Uterus (tissue), 4 donors: Measurements from ENCODE around the gene SULF2. TPM values are rescaled to one million over a fixed set of nuclear protein-coding genes. Genes with fewer than 3 reads are reported as not detected.

Experiments used
- DNase-seq, 2 donors: peaks; one replicate each; pipeline ENCODE4 v3.0.0-alpha.2; 2019 to 2020
- H3K27ac ChIP-seq, 2 donors: fragments of 200-600 bp; sonication (generic); 1 replicate in 1 of 2; 2 replicates in 1 of 2; pipeline ENCODE4 v1.5.1; 2016 to 2018
- H3K27me3 ChIP-seq, 2 donors: fragments of 200-600 bp; sonication (generic); one replicate each; pipeline ENCODE4 v1.5.1; 2018 to 2019; ENCODE audit warnings: control low read depth in 1 of 2
- H3K36me3 ChIP-seq, 2 donors: fragments of 200-600 bp; sonication (generic); one replicate each; pipeline ENCODE4 v1.5.1; 2019; ENCODE audit warnings: control low read depth in 1 of 2
- H3K4me1 ChIP-seq, 2 donors: fragments of 200-600 bp; sonication (generic); one replicate each; pipeline ENCODE4 v1.5.1; 2018 to 2019; ENCODE audit warnings: control low read depth in 1 of 2
- H3K4me3 ChIP-seq, 2 donors: fragments of 200-600 bp; sonication (generic); 1 replicate in 1 of 2; 2 replicates in 1 of 2; pipeline ENCODE4 v1.5.1; 2018 to 2019; ENCODE audit warnings: mild to moderate bottlenecking in 1 of 2
- H3K9me3 ChIP-seq, 2 donors: fragments of 200-600 bp; sonication (generic); one replicate each; pipeline ENCODE4 v1.5.1; 2019; ENCODE audit warnings: control low read depth in 1 of 2
- POLR2A ChIP-seq, 2 donors: fragments of 450-650 bp; IDR thresholded peaks; one replicate each; pipeline ENCODE4 v1.6.1; 2016; ENCODE audit warnings: antibody characterized with exemption in 2 of 2, mild to moderate bottlenecking in 1 of 2, moderate library complexity in 1 of 2
- intact Hi-C: fragments of 100-400 bp; cut with DNase I; formaldehyde crosslinking; loops from one replicate; pipeline ENCODE4 v1.15.1; 2023; ENCODE audit warnings: low total_unique reads
- total RNA-seq, 4 donors: library from RNA; depleted of rRNA in 3 of 4; stranded (reverse); fragments of >200 nt in 3 of 4; gene quantifications; one replicate each; pipeline versions ENCODE4 v1.1.0 to v1.2.4, GENCODE V29; 2014 to 2023
- TF ChIP-seq, protein P1 (sequence below), 4 experiments: fragments of 200-600 bp in 2 of 4; fragments of 450-650 bp in 2 of 4; sonication (generic) in 2 of 4; IDR thresholded peaks; one replicate each; pipeline ENCODE4 v1.5.1; 2016 to 2019; ENCODE audit warnings: antibody characterized with exemption in 4 of 4, mild to moderate bottlenecking in 2 of 4, moderate library complexity in 1 of 4
- donor health status: DM: yes; HTN: yes; CAD: no.

The SULF2 gene
- total RNA-seq, 4 donors from 2014 or later: 95.9 to 558 (median 213) TPM

DNA sequence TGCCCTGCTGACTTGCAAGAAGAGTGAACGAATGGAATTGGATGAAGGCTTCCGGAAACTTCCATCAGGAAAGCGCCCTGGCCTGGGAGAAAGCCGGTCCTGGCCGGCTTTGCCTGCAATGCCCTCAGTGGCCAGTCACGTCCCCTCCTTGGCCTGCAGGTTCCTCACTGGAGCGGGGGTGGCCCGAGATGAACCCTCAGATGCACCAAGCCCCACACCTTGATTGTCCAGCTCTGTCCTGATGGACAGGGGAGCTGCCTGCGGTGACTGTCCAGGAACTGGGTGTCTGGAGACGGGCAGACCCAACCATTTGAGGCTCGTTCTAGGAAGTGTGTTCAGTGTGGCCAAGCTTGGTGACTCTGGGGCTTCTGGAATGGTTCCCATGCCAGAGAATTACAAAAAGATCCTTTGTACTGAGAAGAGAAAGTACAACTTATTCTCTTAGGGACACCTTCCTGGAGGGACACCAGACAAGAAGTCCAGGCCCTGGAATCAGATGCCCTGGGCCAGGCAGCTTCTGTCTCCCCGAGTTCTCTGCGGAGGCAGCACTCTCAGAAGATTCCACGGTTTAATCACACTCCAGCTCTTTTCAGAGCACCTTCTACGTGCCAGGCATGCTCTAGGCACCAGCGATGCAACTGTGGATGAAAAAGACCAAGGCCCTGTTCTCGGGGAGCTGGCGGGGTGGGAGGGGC is 17.1 kb upstream of the SULF2 start:
- intact Hi-C loops: no loop called here
- Histone ChIP-seq H3K9me3 (no peaks in the 10 kb centered on the region), H3K36me3 (no peaks in the 10 kb centered on the region), H3K4me1 (no peaks in the 10 kb centered on the region), H3K27me3 (no peaks in the 10 kb centered on the region), H3K27ac (no peak overlapping the region), H3K4me3 (no peak overlapping the region)
- no peak for DNase-seq
- TF ChIP-seq, protein P1, sequence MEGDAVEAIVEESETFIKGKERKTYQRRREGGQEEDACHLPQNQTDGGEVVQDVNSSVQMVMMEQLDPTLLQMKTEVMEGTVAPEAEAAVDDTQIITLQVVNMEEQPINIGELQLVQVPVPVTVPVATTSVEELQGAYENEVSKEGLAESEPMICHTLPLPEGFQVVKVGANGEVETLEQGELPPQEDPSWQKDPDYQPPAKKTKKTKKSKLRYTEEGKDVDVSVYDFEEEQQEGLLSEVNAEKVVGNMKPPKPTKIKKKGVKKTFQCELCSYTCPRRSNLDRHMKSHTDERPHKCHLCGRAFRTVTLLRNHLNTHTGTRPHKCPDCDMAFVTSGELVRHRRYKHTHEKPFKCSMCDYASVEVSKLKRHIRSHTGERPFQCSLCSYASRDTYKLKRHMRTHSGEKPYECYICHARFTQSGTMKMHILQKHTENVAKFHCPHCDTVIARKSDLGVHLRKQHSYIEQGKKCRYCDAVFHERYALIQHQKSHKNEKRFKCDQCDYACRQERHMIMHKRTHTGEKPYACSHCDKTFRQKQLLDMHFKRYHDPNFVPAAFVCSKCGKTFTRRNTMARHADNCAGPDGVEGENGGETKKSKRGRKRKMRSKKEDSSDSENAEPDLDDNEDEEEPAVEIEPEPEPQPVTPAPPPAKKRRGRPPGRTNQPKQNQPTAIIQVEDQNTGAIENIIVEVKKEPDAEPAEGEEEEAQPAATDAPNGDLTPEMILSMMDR (IDR thresholded peaks at IDR 0.05): no peak
- no peak for TF ChIP-seq POLR2A (IDR thresholded peaks at IDR 0.05)

DNA sequence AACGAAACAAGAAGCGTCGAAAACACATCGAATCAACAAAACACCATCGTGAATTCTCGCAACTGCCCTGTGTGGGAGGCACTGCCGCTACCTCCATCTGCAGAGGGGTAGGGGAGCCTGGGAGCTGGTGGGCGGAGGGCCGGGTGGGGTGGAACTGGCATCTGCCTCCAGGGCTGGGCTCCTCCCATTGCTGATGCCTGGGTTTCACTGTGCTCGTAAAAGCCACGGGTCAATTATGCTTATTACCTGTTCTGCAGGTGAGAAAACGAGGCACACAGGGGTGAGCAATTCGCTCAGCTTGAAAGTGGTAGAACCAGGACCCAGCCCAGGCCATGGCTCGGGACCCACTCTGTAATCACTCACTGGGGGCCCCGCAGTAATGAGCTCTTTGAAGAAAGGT is 16.5 kb upstream of the SULF2 start:
- Histone ChIP-seq H3K4me3 (no peak overlapping the region), H3K9me3 (no peaks in the 10 kb centered on the region), H3K27ac (no peak overlapping the region), H3K36me3 (no peaks in the 10 kb centered on the region), H3K4me1 (no peaks in the 10 kb centered on the region), H3K27me3 (no peaks in the 10 kb centered on the region)
- no peak for DNase-seq
- no peak for TF ChIP-seq POLR2A (IDR thresholded peaks at IDR 0.05)
- TF ChIP-seq, protein P1 (IDR thresholded peaks at IDR 0.05): no peak
- intact Hi-C loops: no loop called here

DNA sequence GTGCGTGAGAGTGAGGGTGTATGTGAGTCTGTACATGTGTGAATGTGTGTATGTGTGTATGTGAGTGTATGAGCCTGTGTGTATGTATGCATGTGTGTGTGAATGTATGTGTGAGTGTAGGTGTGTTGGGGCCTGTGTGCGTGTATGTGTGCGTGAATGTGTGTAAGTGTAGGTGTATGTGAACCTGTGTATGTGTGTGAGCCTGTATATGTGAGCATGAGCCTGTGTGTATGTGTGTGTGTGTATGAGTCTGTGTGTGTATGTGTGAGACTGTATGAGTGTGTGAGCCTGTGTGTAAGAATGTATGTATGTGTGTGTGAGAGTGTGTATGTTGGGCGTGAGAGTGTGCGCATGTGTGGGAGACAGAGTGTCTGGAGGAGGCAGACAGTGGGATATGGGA is 15.8 kb upstream of the SULF2 start:
- no peak for TF ChIP-seq POLR2A (IDR thresholded peaks at IDR 0.05)
- TF ChIP-seq, protein P1 (IDR thresholded peaks at IDR 0.05): no peak
- H3K4me3 ChIP-seq: no peak overlapping the region
- no peaks in the 10 kb centered on the region for H3K9me3 ChIP-seq
- no peak for DNase-seq
- intact Hi-C loops: no loop called here
- H3K4me1 ChIP-seq: no peaks in the 10 kb centered on the region
- no peaks in the 10 kb centered on the region for H3K27me3 ChIP-seq
- no peaks in the 10 kb centered on the region for H3K36me3 ChIP-seq
- H3K27ac ChIP-seq: no peak overlapping the region

DNA sequence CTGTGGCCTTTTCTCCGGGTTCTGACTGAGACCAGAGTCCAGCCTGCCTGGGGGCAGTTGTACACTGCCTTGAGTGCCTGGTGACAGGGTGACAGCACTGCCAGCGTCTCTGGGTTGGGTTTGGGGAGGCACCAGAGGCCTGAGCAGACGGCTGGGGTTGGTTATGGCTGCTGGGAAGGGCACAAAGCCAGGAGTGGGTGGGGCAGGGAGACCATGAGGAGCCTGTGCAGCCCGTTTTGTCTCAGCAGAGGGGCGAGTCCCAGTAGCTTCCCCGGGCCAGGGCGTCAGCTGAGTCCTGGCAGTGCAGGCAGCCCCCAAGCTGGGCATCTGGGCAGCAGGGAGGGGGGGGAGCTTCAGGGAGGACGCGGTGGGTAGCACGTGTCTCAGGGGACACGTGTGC is 15.3 kb upstream of the SULF2 start:
- no peaks in the 10 kb centered on the region for H3K9me3 ChIP-seq
- H3K27me3 ChIP-seq: no peaks in the 10 kb centered on the region
- H3K4me3 ChIP-seq: no peak overlapping the region
- intact Hi-C loops: no loop called here
- no peaks in the 10 kb centered on the region for H3K36me3 ChIP-seq
- no peaks in the 10 kb centered on the region for H3K4me1 ChIP-seq
- TF ChIP-seq, protein P1 (IDR thresholded peaks at IDR 0.05): no peak
- no peak for TF ChIP-seq POLR2A (IDR thresholded peaks at IDR 0.05)
- DNase-seq: no peak
- no peak overlapping the region for H3K27ac ChIP-seq

DNA sequence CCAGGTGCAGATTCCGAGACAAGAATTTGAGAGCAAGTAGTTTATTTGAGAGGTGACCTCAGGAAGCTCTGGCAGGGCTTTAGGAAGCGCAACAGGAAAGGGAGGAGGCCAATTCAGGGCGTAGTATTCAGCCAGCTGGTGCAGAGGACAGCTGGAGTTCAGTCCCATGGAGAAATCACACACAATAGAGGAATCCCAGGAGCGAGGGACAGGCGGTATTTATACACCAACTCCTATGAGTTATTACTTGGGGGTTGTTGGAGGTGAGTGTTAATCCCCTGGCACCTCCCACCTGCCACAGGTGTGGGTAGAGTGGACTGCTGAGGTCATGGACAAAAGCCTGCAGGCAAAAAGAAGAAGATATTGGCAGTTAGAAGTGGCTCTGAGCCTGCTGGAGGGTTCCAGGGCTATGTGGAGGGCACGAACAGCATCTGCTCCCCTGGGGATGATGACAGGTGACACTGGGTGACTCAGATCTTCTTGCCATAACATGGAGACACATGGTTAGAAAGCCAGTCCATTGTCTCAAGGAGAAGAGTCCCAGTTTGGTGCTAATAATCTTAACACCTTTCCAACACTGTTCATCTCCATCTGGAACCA is 13.9 kb upstream of the SULF2 start:
- Histone ChIP-seq H3K27ac (no peak overlapping the region), H3K36me3 (no peaks in the 10 kb centered on the region), H3K4me3 (no peak overlapping the region), H3K27me3 (no peaks in the 10 kb centered on the region), H3K4me1 (no peaks in the 10 kb centered on the region), H3K9me3 (no peaks in the 10 kb centered on the region)
- TF ChIP-seq, protein P1 (IDR thresholded peaks at IDR 0.05): no peak
- no peak for TF ChIP-seq POLR2A (IDR thresholded peaks at IDR 0.05)
- intact Hi-C loops: no loop called here
- no peak for DNase-seq
